GM12891 (cell line): Measurements from ENCODE around the gene TMBIM1.
"Not testable (repeated sequence)": the region's sequence is repeated elsewhere in the genome, so short reads cannot be mapped to it uniquely, and the experiment has no call there.

Source experiments
- PAX5 ChIP-seq: IDR thresholded peaks from 2 replicates; pipeline ENCODE4 v1.6.1; 2011; ENCODE audit warnings: low read length, moderate library complexity, mild to moderate bottlenecking; ENCODE audit not compliant: insufficient read depth, severe bottlenecking
- POLR2A ChIP-seq: IDR thresholded peaks from 2 replicates; pipeline ENCODE4 v1.6.1; 2011; ENCODE audit warnings: low read depth, low read length, control low read depth
- POLR2AphosphoS5 ChIP-seq: IDR thresholded peaks from 2 replicates; pipeline ENCODE4 v1.6.1; 2011; ENCODE audit warnings: low read depth, low read length, control low read depth
- POU2F2 ChIP-seq: IDR thresholded peaks from 2 replicates; pipeline ENCODE4 v1.6.1; 2011; ENCODE audit warnings: low read depth, mild to moderate bottlenecking, control low read depth, low read length, moderate library complexity
- SPI1 ChIP-seq: IDR thresholded peaks from 2 replicates; pipeline ENCODE4 v1.6.1; 2011; ENCODE audit warnings: low read depth, low read length, control low read depth
- TAF1 ChIP-seq: IDR thresholded peaks from 2 replicates; pipeline ENCODE4 v1.6.1; 2011; ENCODE audit warnings: low read depth, low read length, control low read depth

DNA sequence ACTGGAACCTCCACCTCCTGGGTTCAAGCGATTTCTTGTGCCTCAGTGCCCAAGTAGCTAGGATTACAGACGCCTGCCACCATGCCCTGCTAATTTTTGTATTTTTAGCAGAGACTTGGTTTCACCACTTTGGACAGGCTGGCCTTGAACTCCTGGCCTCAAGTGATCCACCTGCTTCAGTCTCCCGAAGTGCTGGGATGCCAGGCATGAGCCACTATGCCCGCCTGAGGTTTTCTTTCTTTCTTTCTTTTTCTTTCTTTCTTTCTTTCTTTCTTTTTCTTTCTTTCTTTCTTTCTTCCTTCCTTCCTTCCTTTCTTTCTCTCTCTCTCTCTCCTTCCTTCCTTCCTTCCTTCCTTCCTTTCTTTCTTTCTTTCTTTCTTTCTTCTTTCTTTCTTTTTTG is 22.5 kb upstream of the TMBIM1 start:
- TF ChIP-seq TAF1, POLR2A, POLR2AphosphoS5, SPI1, POU2F2, PAX5: not testable (repeated sequence)
